Bladder microvascular endothelial cell (primary cell): ENCODE data around the gene MOSMO. TPM values are rescaled to one million over a fixed set of nuclear protein-coding genes. Genes with fewer than 3 reads are reported as not detected.

Experiments
- total RNA-seq: library from RNA; depleted of rRNA; stranded (reverse); fragments of >200 nt; gene quantifications from 2 replicates; pipeline ENCODE4 v1.2.3, GENCODE V29; 2014

The MOSMO gene
- total RNA-seq, result 7.0 and 13.7 TPM in 2 replicates

DNA sequence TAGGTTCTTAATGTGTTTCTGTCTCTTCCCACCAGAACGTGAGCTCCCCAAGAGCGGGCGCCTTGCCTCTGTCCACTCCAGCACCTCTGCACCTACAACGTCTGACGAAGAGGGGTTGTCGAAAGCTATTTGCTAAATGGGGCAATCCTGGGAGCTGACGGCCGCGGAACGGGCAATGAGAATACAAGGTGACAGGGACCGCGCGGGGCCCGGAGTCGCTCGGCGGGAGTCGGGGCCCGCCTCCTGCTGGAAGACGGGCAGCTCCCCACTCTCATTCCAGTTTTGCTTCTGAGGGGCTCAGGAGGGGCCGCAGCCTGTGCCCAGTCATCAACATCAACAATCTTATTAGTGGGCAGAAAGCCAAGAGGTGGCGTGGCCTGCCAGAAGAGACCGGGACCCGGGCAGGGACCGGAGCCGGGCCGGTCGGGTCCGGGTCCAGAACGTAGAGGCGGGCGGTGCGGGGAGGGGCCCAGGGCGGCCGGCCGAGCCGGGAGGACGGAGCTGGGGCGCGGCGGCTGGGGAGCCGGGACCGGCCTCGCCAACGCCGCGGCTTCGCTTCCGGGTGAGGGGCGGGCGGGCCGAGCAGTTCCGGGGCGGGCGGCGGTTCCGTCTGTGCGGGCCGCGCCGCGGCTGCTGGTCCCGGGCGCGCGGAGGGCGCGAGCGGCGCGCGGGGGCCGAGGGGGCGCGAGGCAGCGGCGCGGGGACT is at the start of gene MOSMO:
MOSMO (plus strand) TSS at position 603 of the 706 bp plus-strand sequence. CDS start 191 bp downstream, outside the sequence.

GRCh38 chr16:22092143-22092933 is 84.4 kb downstream of the MOSMO start, which contains the start of gene VWA3A:
Gene VWA3A (plus strand): TSS chr16:22092541. CDS start chr16:22092638, 97 bp downstream.

Other genes starting within 250 kb of the MOSMO start
- gene NPIPB4, start 150.4 kb upstream of the MOSMO start, total RNA-seq, result 16.8 and 80.6 TPM in 2 replicates
- 169 and 230 TPM in 2 replicates for gene UQCRC2, start 54.8 kb upstream of the MOSMO start, total RNA-seq
- gene PDZD9, start 7.0 kb upstream of the MOSMO start, total RNA-seq, result not detected in 2 replicates
- gene VWA3A, start 84.4 kb downstream of the MOSMO start, total RNA-seq, result not detected in 2 replicates
- gene SDR42E2, start 154.4 kb downstream of the MOSMO start, total RNA-seq, result 0.16 TPM in 1 of 2 replicates, not detected in the other
- 37.4 and 45.8 TPM in 2 replicates for gene EEF2K, start 198.2 kb downstream of the MOSMO start, total RNA-seq